ENCODE data around the gene C1orf141.

C1orf141 gene

DNA sequence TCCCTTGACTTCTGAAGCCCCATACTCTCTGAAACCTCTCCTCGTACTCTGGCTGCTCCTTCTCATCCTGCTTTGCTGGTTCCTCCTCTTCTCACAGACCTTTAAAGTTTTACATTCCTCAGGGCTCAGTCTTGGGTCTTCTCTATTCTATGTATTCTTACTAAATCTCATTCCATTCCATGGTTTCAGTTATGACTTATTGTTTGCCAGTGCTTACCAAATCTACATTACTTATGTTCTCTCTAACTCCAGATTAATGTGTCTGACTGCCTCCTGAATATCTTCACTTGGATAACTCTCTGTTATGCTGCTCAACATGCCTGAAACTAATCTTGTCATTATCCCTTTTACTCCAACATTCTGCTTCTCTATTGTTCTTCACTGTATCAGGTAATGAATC, 75.4 kb downstream of the C1orf141 start:
- no peak for TF ChIP-seq CTCF (IDR thresholded peaks at IDR 0.05; ENCODE audit: low read depth, low read length, missing control alignments)
- DNase-seq (ENCODE audit: extremely low read depth, low read depth): no peak
- H3K4me3 ChIP-seq (replicated peaks; ENCODE audit: low read depth, low read length): no peak overlapping the region

GRCh38 chr1:67058761-67059160, 76.0 kb downstream of the C1orf141 start:
- DNase-seq (ENCODE audit: extremely low read depth, low read depth): no peak
- TF ChIP-seq CTCF (IDR thresholded peaks at IDR 0.05; ENCODE audit: low read depth, low read length, missing control alignments): no peak
- H3K4me3 ChIP-seq (replicated peaks; ENCODE audit: low read depth, low read length): no peak overlapping the region

- TF ChIP-seq CTCF (IDR thresholded peaks at IDR 0.05; ENCODE audit: low read depth, low read length, missing control alignments): no peak
- DNase-seq (ENCODE audit: extremely low read depth, low read depth): no peak
These were observed 76.5 kb downstream of the C1orf141 start for GRCh38 chr1:67058242-67058641.

GRCh38 chr1:67053785-67054772, 80.7 kb downstream of the C1orf141 start, which contains the start of gene SLC35D1:
Gene SLC35D1 (minus strand): TSS chr1:67054148. CDS start chr1:67054013, 135 bp downstream.
- peak within 1 kb of the TSS; percentile 68 for H3K4me3 ChIP-seq (replicated peaks; ENCODE audit: low read depth, low read length)
- no peak for DNase-seq (ENCODE audit: extremely low read depth, low read depth)
- no peak for TF ChIP-seq CTCF (IDR thresholded peaks at IDR 0.05; ENCODE audit: low read depth, low read length, missing control alignments)

More at GRCh38 chr1:67058242-67058641, 76.5 kb downstream of the C1orf141 start:
- no peak overlapping the region for H3K4me3 ChIP-seq (replicated peaks; ENCODE audit: low read depth, low read length)

DNA sequence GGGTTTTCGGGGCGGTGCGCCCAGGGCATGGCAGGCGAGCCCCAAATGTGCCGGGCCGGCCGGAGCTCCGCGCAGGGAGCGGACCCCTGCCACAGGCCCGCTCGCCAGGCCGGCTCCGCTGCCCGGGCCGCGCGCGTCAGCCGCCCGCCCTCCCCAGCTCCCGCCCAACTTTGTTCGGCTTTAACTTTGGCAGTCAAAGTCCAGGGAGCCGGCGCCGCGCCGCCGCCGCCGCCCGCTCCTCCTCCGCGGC, 81.3 kb downstream of the C1orf141 start:
- no peak for TF ChIP-seq CTCF (IDR thresholded peaks at IDR 0.05; ENCODE audit: low read depth, low read length, missing control alignments)
- DNase-seq (ENCODE audit: extremely low read depth, low read depth): no peak

GRCh38 chr1:67052741-67053534, 81.8 kb downstream of the C1orf141 start:
- no peak for DNase-seq (ENCODE audit: extremely low read depth, low read depth)
- no peak for TF ChIP-seq CTCF (IDR thresholded peaks at IDR 0.05; ENCODE audit: low read depth, low read length, missing control alignments)

More for the DNA sequence above, 81.3 kb downstream of the C1orf141 start:
- peak overlapping the region; percentile 68 for H3K4me3 ChIP-seq (replicated peaks; ENCODE audit: low read depth, low read length)

More at GRCh38 chr1:67052741-67053534, 81.8 kb downstream of the C1orf141 start:
- H3K4me3 ChIP-seq (replicated peaks; ENCODE audit: low read depth, low read length): peak overlapping the region; percentile 68

All from HFF-Myc (cell line).